Gastroesophageal sphincter (tissue), 4 donors: ENCODE results near the gene NRP2. TPM values are rescaled to one million over a fixed set of nuclear protein-coding genes. Genes with fewer than 3 reads are reported as not detected.

ENCODE experiments used
- ATAC-seq: fragments of 150-250 bp; one replicate; pipeline ENCODE4 v1.9.1; 2016; ENCODE audit warnings: mild to moderate bottlenecking, moderate library complexity
- H3K27ac ChIP-seq, 4 donors: fragments of 200-600 bp; sonication (generic) in 3 of 4; 1 replicate in 3 of 4; 2 replicates in 1 of 4; pipeline ENCODE4 v1.5.1; 2016 to 2019
- H3K27me3 ChIP-seq: fragments of 200-600 bp; sonication (generic); one replicate; pipeline ENCODE4 v1.5.1; 2019
- H3K36me3 ChIP-seq, 2 donors: fragments of 200-600 bp; sonication (generic); one replicate each; pipeline ENCODE4 v1.5.1; 2019; ENCODE audit warnings: control low read depth in 1 of 2
- H3K4me1 ChIP-seq, 3 donors: fragments of 200-600 bp; sonication (generic); 1 replicate in 2 of 3; 2 replicates in 1 of 3; pipeline ENCODE4 v1.5.1; 2016 to 2019; ENCODE audit warnings: control low read depth in 2 of 3
- H3K4me3 ChIP-seq, 2 donors: fragments of 200-600 bp; sonication (generic); one replicate each; pipeline ENCODE4 v1.5.1; 2019; ENCODE audit warnings: mild to moderate bottlenecking in 1 of 2, moderate library complexity in 1 of 2
- H3K9me3 ChIP-seq, 3 donors: fragments of 200-600 bp; sonication (generic); one replicate each; pipeline ENCODE4 v1.5.1; 2017 to 2019; ENCODE audit warnings: control low read depth in 2 of 3
- EP300 ChIP-seq: sonication (generic); formaldehyde crosslinking; IDR thresholded peaks from one replicate; pipeline ENCODE4 v1.6.1; 2017; ENCODE audit warnings: antibody characterized with exemption, mild to moderate bottlenecking
- POLR2A ChIP-seq, 2 donors: fragments of 450-650 bp; IDR thresholded peaks; one replicate each; pipeline ENCODE4 v1.6.1; 2017; ENCODE audit warnings: antibody characterized with exemption in 2 of 2, mild to moderate bottlenecking in 2 of 2, moderate library complexity in 1 of 2
- POLR2AphosphoS5 ChIP-seq: sonication (generic); formaldehyde crosslinking; IDR thresholded peaks from one replicate; pipeline ENCODE4 v1.6.1; 2017; ENCODE audit warnings: antibody characterized with exemption
- WGBS, 2 donors: methylation state at CpG; one replicate each; pipeline ENCODE4 v1.1.5; 2018; ENCODE audit warnings: low coverage in 1 of 2; 5-methylcytosine and 5-hydroxymethylcytosine counted together
- total RNA-seq, 4 donors: library from RNA; depleted of rRNA; stranded (reverse); fragments of >200 nt; gene quantifications; one replicate each; pipeline ENCODE4 v1.1.0, GENCODE V29; 2016
- TF ChIP-seq, protein P1 (sequence below), 4 experiments: fragments of 200-600 bp in 2 of 4; fragments of 450-650 bp in 2 of 4; sonication (generic) in 1 of 4; IDR thresholded peaks; one replicate each; pipeline ENCODE4 v1.5.1; 2017 to 2019; ENCODE audit warnings: antibody characterized with exemption in 4 of 4, mild to moderate bottlenecking in 2 of 4, moderate library complexity in 2 of 4

The NRP2 gene
- total RNA-seq, 4 donors from 2014 or later: 278 to 466 (median 371) TPM

DNA sequence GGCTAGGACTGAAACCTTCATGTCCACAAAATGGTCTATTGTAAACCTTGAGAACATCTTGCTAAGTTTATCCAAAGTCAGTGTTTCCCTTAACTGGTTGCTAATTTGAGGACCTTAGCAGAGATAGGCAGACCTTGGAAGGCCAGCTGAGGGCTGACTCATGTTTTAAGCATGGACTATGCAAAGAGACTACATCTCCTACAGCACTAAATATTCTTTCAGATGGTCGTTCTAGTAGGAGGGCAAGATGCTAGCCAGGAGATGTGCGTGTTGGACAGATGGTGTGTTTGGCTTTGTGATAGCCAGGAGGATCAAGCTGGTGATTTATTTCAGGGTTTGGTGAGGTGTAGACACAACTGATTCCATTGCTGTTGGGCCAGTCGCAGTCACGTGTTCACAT, 75.8 kb downstream of the NRP2 start:
- Histone ChIP-seq H3K9me3 (no peaks in the 10 kb centered on the region), H3K36me3 (peaks cover 0 to 47% of the 10 kb centered on the region in 2 donors), H3K4me1 (peaks cover 21 to 99% (median 37%) of the 10 kb centered on the region in 3 donors), H3K27me3 (no peaks in the 10 kb centered on the region), H3K27ac (peak overlapping the region; percentile 21 to 96 (median 94)), H3K4me3 (no peak overlapping the region)
- TF ChIP-seq POLR2AphosphoS5: peak; percentile 85
- TF ChIP-seq EP300: no peak
- TF ChIP-seq POLR2A (IDR thresholded peaks at IDR 0.05): no peak
- TF ChIP-seq, protein P1, sequence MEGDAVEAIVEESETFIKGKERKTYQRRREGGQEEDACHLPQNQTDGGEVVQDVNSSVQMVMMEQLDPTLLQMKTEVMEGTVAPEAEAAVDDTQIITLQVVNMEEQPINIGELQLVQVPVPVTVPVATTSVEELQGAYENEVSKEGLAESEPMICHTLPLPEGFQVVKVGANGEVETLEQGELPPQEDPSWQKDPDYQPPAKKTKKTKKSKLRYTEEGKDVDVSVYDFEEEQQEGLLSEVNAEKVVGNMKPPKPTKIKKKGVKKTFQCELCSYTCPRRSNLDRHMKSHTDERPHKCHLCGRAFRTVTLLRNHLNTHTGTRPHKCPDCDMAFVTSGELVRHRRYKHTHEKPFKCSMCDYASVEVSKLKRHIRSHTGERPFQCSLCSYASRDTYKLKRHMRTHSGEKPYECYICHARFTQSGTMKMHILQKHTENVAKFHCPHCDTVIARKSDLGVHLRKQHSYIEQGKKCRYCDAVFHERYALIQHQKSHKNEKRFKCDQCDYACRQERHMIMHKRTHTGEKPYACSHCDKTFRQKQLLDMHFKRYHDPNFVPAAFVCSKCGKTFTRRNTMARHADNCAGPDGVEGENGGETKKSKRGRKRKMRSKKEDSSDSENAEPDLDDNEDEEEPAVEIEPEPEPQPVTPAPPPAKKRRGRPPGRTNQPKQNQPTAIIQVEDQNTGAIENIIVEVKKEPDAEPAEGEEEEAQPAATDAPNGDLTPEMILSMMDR (IDR thresholded peaks at IDR 0.05): no peak
- ATAC-seq: peak; percentile 47
- 36 to 48% methylated on average over 2 to 3 of the region's 4 CpGs for WGBS, 2 donors

DNA sequence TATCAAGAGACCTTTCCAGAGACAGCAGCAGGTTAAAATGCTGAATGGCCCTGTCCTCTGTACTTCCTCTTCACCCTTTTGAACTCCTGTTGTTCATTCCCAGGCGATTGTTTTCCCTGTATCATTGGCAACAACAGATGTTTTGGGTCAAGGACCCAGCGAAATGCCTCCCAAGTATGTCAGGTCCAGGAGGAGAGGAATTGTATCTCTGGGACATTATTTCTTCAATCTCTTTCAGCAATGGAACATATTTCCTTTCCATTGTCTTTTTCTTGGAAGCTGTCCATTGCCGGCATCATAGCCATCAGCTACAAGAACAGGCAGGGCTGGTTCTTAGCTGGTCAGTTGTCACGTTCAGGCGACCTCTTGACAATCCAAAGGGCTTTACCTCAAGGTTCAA, 76.2 kb downstream of the NRP2 start:
- no peaks in the 10 kb centered on the region for H3K27me3 ChIP-seq
- no peak overlapping the region for H3K4me3 ChIP-seq
- H3K4me1 ChIP-seq: peaks cover 21 to 99% (median 41%) of the 10 kb centered on the region in 3 donors
- peaks cover 0 to 44% of the 10 kb centered on the region in 2 donors for H3K36me3 ChIP-seq
- H3K9me3 ChIP-seq: no peaks in the 10 kb centered on the region
- H3K27ac ChIP-seq: peak overlapping the region; percentile 21 to 96 (median 94)
- no peak for ATAC-seq
- TF ChIP-seq POLR2A (IDR thresholded peaks at IDR 0.05): no peak
- TF ChIP-seq, protein P1 (IDR thresholded peaks at IDR 0.05): no peak
- no peak for TF ChIP-seq EP300
- TF ChIP-seq POLR2AphosphoS5: no peak
- WGBS, 2 donors: 46 to 80% methylated on average over 3 of the region's 5 CpGs

DNA sequence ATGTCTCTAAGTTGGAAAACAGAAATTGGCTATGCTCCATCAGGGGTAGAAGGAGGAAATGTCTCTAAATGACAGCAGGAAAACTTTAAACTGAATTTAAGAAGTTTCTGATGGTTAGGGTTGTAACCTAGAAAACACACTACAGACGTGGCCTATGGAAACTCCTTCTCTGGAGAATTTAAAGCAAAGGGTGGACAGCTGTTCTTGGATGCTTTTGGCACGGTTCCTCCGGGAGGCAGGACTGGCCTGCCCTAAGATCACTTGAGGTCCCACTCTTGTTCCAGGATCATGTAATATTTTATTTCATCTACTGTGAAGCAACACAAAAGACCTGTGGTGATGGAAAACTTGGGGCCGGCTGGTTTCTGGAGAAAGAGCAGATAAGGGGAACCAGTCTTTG, 77.0 kb downstream of the NRP2 start:
- Histone ChIP-seq H3K36me3 (peaks cover 0 to 41% of the 10 kb centered on the region in 2 donors), H3K27me3 (no peaks in the 10 kb centered on the region), H3K9me3 (no peaks in the 10 kb centered on the region), H3K27ac (peak overlapping the region; percentile 21 to 96 (median 94)), H3K4me3 (no peak overlapping the region), H3K4me1 (peaks cover 24 to 99% (median 49%) of the 10 kb centered on the region in 3 donors)
- ATAC-seq: no peak
- TF ChIP-seq POLR2AphosphoS5 (peak; percentile 7), POLR2A (IDR thresholded peaks at IDR 0.05) (no peak)
- TF ChIP-seq, protein P1 (IDR thresholded peaks at IDR 0.05): no peak
- 39 to 40% methylated on average over 3 to 4 of the region's 4 CpGs for WGBS, 2 donors

DNA sequence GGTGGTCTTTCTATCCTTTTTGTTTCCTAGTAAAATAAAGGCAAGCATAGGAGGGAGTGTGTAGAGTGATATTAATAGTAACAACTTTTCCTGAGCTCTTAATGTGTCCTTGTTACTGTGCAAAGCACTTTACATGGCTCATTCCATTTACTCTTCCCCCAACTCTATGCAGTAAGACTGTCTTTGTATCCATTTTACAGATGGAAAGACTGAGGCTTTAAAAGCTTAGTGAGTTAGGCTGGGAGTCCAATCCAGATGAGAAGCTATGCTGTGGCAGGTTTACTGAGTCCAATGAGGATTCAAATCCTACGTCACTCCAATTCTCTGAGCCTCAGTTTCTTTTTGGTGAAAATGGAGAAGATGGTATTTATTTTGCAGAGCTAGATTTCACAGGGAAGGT, 77.4 kb downstream of the NRP2 start:
- H3K9me3 ChIP-seq: no peaks in the 10 kb centered on the region
- WGBS, 2 donors: 58 to 100% methylated on average over 1 of the region's 1 CpG
- no peak overlapping the region for H3K4me3 ChIP-seq
- TF ChIP-seq POLR2A (IDR thresholded peaks at IDR 0.05): no peak
- no peak for TF ChIP-seq EP300
- no peak for TF ChIP-seq POLR2AphosphoS5
- TF ChIP-seq, protein P1 (IDR thresholded peaks at IDR 0.05): no peak
- no peaks in the 10 kb centered on the region for H3K27me3 ChIP-seq
- H3K27ac ChIP-seq: peak overlapping the region; percentile 21 to 96 (median 94)
- H3K4me1 ChIP-seq: peaks cover 26 to 99% (median 51%) of the 10 kb centered on the region in 3 donors
- H3K36me3 ChIP-seq: peaks cover 0 to 45% of the 10 kb centered on the region in 2 donors
- ATAC-seq: no peak

DNA sequence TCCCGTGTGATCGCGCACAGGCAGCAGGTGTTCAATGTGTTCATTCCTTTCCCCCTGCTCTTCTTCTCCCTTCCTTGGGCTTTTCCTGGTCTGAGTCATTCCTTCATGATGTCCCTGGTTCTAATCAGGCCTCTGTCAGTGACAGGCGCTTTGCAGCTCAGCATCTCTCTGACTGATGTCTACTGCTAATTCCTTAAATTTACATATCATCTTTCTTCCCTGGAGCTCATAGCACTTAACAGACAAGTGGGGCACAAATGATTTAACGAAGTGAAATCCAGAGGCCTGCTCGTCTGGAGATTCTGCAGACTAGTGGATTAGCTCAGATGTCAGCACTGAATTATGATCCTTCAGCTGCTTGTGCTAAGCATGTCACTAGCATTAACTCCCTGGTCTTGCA, 77.9 kb downstream of the NRP2 start:
- no peaks in the 10 kb centered on the region for H3K9me3 ChIP-seq
- no peak for ATAC-seq
- no peaks in the 10 kb centered on the region for H3K27me3 ChIP-seq
- TF ChIP-seq, protein P1 (IDR thresholded peaks at IDR 0.05): no peak
- no peak for TF ChIP-seq POLR2A (IDR thresholded peaks at IDR 0.05)
- TF ChIP-seq EP300: no peak
- peak; percentile 24 for TF ChIP-seq POLR2AphosphoS5
- H3K4me1 ChIP-seq: peaks cover 23 to 99% (median 47%) of the 10 kb centered on the region in 3 donors
- no peak overlapping the region for H3K4me3 ChIP-seq
- peaks cover 0 to 50% of the 10 kb centered on the region in 2 donors for H3K36me3 ChIP-seq
- WGBS, 2 donors: 72 to 78% methylated on average over 4 to 6 of the region's 6 CpGs
- H3K27ac ChIP-seq: peak overlapping the region; percentile 21 to 96 (median 94)
